ENCODE data around the gene MAGI2. TPM values are rescaled to one million over a fixed set of nuclear protein-coding genes. Genes with fewer than 3 reads are reported as not detected.
"Not testable (repeated sequence)": the region's sequence is repeated elsewhere in the genome, so short reads cannot be mapped to it uniquely, and the experiment has no call there.

MAGI2 gene
- total RNA-seq, 4 donors from 2014 or later: 0.23 to 5.5 (median 0.45) TPM

- no peaks in the 10 kb centered on the region for H3K36me3 ChIP-seq
- no peaks in the 10 kb centered on the region for H3K4me1 ChIP-seq
- no peaks in the 10 kb centered on the region for H3K9me3 ChIP-seq
- intact Hi-C loops (cut with DNase I): no loop called here
- 50 to 58% methylated on average over 3 of the region's 3 CpGs for WGBS, 2 donors
- DNase-seq: no peak
- no peak overlapping the region for H3K4me3 ChIP-seq
- H3K27ac ChIP-seq: no peak overlapping the region
- no peak for TF ChIP-seq POLR2A (IDR thresholded peaks at IDR 0.05)
- TF ChIP-seq, protein P1, sequence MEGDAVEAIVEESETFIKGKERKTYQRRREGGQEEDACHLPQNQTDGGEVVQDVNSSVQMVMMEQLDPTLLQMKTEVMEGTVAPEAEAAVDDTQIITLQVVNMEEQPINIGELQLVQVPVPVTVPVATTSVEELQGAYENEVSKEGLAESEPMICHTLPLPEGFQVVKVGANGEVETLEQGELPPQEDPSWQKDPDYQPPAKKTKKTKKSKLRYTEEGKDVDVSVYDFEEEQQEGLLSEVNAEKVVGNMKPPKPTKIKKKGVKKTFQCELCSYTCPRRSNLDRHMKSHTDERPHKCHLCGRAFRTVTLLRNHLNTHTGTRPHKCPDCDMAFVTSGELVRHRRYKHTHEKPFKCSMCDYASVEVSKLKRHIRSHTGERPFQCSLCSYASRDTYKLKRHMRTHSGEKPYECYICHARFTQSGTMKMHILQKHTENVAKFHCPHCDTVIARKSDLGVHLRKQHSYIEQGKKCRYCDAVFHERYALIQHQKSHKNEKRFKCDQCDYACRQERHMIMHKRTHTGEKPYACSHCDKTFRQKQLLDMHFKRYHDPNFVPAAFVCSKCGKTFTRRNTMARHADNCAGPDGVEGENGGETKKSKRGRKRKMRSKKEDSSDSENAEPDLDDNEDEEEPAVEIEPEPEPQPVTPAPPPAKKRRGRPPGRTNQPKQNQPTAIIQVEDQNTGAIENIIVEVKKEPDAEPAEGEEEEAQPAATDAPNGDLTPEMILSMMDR (IDR thresholded peaks at IDR 0.05): no peak
- no peaks in the 10 kb centered on the region for H3K27me3 ChIP-seq
Measured at GRCh38 chr7:78594156-78594555, 859.3 kb downstream of the MAGI2 start.

- intact Hi-C loops (cut with DNase I): no loop called here
- no peak overlapping the region for H3K27ac ChIP-seq
- H3K4me3 ChIP-seq: no peak overlapping the region
- no peaks in the 10 kb centered on the region for H3K27me3 ChIP-seq
- H3K4me1 ChIP-seq: no peaks in the 10 kb centered on the region
- no peaks in the 10 kb centered on the region for H3K9me3 ChIP-seq
- TF ChIP-seq, protein P1 (IDR thresholded peaks at IDR 0.05): no peak
- no peak for TF ChIP-seq POLR2A (IDR thresholded peaks at IDR 0.05)
- no peak for DNase-seq
- 44 to 93% methylated on average over 1 of the region's 1 CpG for WGBS, 2 donors
- no peaks in the 10 kb centered on the region for H3K36me3 ChIP-seq
Measured at GRCh38 chr7:78588393-78588792, 865.1 kb downstream of the MAGI2 start.

DNA sequence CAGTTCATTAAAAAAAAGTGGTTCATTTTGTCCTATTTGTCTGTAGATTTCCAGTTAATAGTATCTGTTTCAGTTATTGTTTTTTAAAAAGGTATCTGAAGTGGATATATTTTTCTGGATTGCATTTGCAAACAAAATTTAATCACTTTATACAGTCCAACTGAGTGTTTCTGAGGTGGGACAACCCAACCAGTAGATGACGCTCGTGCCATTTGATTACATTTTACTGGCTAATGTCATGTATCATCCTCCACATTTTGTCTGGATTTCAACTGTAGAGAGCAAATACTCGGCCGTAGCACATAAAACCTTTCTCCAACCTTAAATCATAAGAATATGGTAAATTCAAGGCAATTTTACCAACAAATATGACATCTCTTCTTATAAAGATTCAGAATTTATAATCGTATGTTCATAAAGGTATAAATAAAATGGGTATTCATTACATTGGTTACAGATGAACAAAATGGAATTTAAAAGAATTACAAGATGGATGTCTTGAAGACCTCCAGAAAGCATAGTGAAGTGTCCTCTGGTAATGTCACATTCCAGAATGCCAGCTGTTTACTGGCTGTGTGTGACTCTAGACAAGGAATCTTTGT is 865.9 kb downstream of the MAGI2 start:
- 70 to 72% methylated on average over 5 of the region's 5 CpGs for WGBS, 2 donors
- H3K4me1 ChIP-seq: no peaks in the 10 kb centered on the region
- no peak overlapping the region for H3K27ac ChIP-seq
- intact Hi-C loops (cut with DNase I): no loop called here
- DNase-seq: no peak
- TF ChIP-seq, protein P1 (IDR thresholded peaks at IDR 0.05): no peak
- no peak for TF ChIP-seq POLR2A (IDR thresholded peaks at IDR 0.05)
- H3K9me3 ChIP-seq: no peaks in the 10 kb centered on the region
- no peaks in the 10 kb centered on the region for H3K36me3 ChIP-seq
- H3K4me3 ChIP-seq: no peak overlapping the region
- H3K27me3 ChIP-seq: no peaks in the 10 kb centered on the region

GRCh38 chr7:78585980-78586379 is 867.5 kb downstream of the MAGI2 start:
- Histone ChIP-seq H3K36me3 (no peaks in the 10 kb centered on the region), H3K4me1 (no peaks in the 10 kb centered on the region), H3K27me3 (no peaks in the 10 kb centered on the region), H3K4me3 (no peak overlapping the region), H3K27ac (no peak overlapping the region), H3K9me3 (no peaks in the 10 kb centered on the region)
- TF ChIP-seq POLR2A (IDR thresholded peaks at IDR 0.05): no peak
- TF ChIP-seq, protein P1 (IDR thresholded peaks at IDR 0.05): no peak
- intact Hi-C loops (cut with DNase I): no loop called here
- WGBS, 2 donors: 80 to 93% methylated on average over 4 of the region's 4 CpGs
- no peak for DNase-seq

DNA sequence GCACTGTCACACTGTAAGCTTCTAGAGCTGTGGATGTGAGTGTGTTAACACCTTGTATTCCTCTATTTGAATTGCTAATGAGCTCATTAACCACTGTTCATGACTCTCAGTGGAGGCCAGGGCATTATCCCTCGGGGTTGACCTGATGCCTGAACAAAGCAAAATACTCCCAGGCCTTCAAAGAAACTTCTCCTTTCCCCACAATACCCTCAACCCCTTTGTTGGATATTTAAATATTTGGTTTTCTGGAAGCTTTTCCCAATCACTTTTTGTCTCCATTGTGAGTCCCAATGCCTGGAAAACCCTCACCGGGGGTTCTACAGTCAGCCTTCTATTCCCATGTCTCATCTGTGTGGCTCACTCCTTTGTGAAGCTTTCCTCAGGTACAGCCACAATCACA is 874.8 kb downstream of the MAGI2 start:
- H3K36me3 ChIP-seq: no peaks in the 10 kb centered on the region
- no peak for DNase-seq
- H3K4me1 ChIP-seq: no peaks in the 10 kb centered on the region
- WGBS, 2 donors: 5 to 19% methylated on average over 2 of the region's 2 CpGs
- no peak overlapping the region for H3K4me3 ChIP-seq
- H3K27ac ChIP-seq: no peak overlapping the region
- no peaks in the 10 kb centered on the region for H3K9me3 ChIP-seq
- no peak for TF ChIP-seq POLR2A (IDR thresholded peaks at IDR 0.05)
- TF ChIP-seq, protein P1 (IDR thresholded peaks at IDR 0.05): no peak
- intact Hi-C loops (cut with DNase I): no loop called here
- no peaks in the 10 kb centered on the region for H3K27me3 ChIP-seq

DNA sequence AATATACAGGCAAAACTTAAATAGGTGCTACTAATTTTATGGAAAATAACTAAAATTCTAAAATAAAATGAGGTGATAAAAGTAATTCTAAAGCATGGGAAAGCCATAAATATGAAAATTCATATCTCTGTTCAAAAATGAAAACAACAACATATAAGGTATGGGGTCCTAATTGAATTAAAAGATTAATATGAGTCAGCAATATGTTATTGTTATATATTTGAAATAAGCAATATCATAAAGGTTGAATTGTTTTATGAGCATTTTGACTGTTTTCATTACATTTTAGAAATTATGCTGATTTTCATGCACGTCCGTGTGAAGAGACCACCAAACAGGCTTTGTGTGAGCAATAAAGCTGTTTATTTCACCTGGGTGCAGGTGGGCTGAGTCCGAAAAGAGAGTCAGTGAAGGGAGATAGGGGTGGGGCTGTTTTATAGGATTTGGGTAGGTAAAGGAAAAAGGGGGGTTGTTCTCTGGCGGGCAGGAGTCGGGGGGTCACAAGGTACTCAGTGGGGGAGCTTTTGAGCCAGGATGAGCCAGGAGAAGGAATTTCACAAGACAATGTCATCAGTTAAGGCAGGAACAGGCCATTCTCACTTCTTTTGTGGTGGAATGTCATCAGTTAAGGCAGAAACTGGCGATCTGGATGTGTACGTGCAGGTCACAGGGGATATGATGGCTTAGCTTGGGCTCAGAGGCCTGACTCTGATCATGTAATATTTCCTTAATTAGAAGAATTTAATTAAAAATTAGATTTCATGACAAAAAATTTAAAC is 876.1 kb downstream of the MAGI2 start:
- H3K27me3 ChIP-seq; H3K9me3 ChIP-seq; H3K4me3 ChIP-seq; H3K4me1 ChIP-seq; DNase-seq; H3K27ac ChIP-seq; intact Hi-C loops (cut with DNase I); H3K36me3 ChIP-seq: not testable (repeated sequence)
- WGBS, 2 donors: 79 to 82% methylated on average over 7 of the region's 7 CpGs

Data from esophagus squamous epithelium (tissue), 5 donors.